ES-I3 (cell line): ENCODE data around the gene EPHA4.

Experiments
- H3K36me3 ChIP-seq: 2 replicates; pipeline ENCODE4 v1.6.1; 2013; ENCODE audit warnings: mild to moderate bottlenecking, low read length, control low read depth, moderate library complexity; ENCODE audit not compliant: insufficient read depth
- H3K4me1 ChIP-seq: 2 replicates; pipeline ENCODE4 v1.6.1; 2013; ENCODE audit warnings: mild to moderate bottlenecking, control low read depth, low read length; ENCODE audit not compliant: insufficient read depth
- H3K9ac ChIP-seq: 2 replicates; pipeline ENCODE4 v1.6.1; 2013; ENCODE audit warnings: low read depth, mild to moderate bottlenecking, low read length, moderate library complexity
- H3K9me3 ChIP-seq: 2 replicates; pipeline ENCODE4 v1.6.1; 2013; ENCODE audit warnings: mild to moderate bottlenecking, low read length, moderate library complexity; ENCODE audit not compliant: control insufficient read depth, insufficient read depth

EPHA4 gene

GRCh38 chr2:221572219-221572820, at the start of gene EPHA4:
TSS of gene EPHA4 (minus strand) at chr2:221572304. CDS start at chr2:221572248, 56 bp downstream.
- H3K36me3 ChIP-seq, result no peaks in the 10 kb centered on the region
- peak within 1 kb of the TSS; percentile 73 for H3K9ac ChIP-seq
- H3K9me3 ChIP-seq, result no peaks in the 10 kb centered on the region
- H3K4me1 ChIP-seq, result peaks cover 19% of the 10 kb centered on the region

- Histone ChIP-seq H3K9me3 (no peaks in the 10 kb centered on the region), H3K9ac (no peak overlapping the region), H3K4me1 (0 out of 2 replicates have a peak, but pooled peaks cover 3% of the 10 kb centered on the region), H3K36me3 (no peaks in the 10 kb centered on the region)
Measured at GRCh38 chr2:221618007-221618406, 45.9 kb upstream of the EPHA4 start.

GRCh38 chr2:221616561-221616960, 44.5 kb upstream of the EPHA4 start:
- 0 out of 2 replicates have a peak, but pooled peaks cover 3% of the 10 kb centered on the region for H3K4me1 ChIP-seq
- no peaks in the 10 kb centered on the region for H3K9me3 ChIP-seq
- no peak overlapping the region for H3K9ac ChIP-seq
- no peaks in the 10 kb centered on the region for H3K36me3 ChIP-seq

- H3K9ac ChIP-seq, result no peak overlapping the region
- H3K4me1 ChIP-seq, result 0 out of 2 replicates have a peak, but pooled peaks cover 8% of the 10 kb centered on the region
- H3K9me3 ChIP-seq, result no peaks in the 10 kb centered on the region
- H3K36me3 ChIP-seq, result no peaks in the 10 kb centered on the region
Measured at GRCh38 chr2:221614274-221614673, 42.2 kb upstream of the EPHA4 start.

- no peaks in the 10 kb centered on the region for H3K36me3 ChIP-seq
- 0 out of 2 replicates have a peak, but pooled peaks cover 8% of the 10 kb centered on the region for H3K4me1 ChIP-seq
- H3K9ac ChIP-seq, result no peak overlapping the region
- H3K9me3 ChIP-seq, result no peaks in the 10 kb centered on the region
Measured at GRCh38 chr2:221612800-221613199, 40.7 kb upstream of the EPHA4 start.

GRCh38 chr2:221612161-221612560, 40.1 kb upstream of the EPHA4 start:
- Histone ChIP-seq H3K36me3 (no peaks in the 10 kb centered on the region), H3K9ac (no peak overlapping the region), H3K4me1 (0 out of 2 replicates have a peak, but pooled peaks cover 8% of the 10 kb centered on the region), H3K9me3 (no peaks in the 10 kb centered on the region)

GRCh38 chr2:221610675-221611074, 38.6 kb upstream of the EPHA4 start:
- Histone ChIP-seq H3K9ac (no peak overlapping the region), H3K9me3 (no peaks in the 10 kb centered on the region), H3K36me3 (no peaks in the 10 kb centered on the region), H3K4me1 (peaks cover 13% of the 10 kb centered on the region; the same call in 1 of the 2 replicates)

GRCh38 chr2:221610255-221610654, 38.2 kb upstream of the EPHA4 start:
- Histone ChIP-seq H3K4me1 (peaks cover 13% of the 10 kb centered on the region; the same call in 1 of the 2 replicates), H3K9ac (no peak overlapping the region), H3K9me3 (no peaks in the 10 kb centered on the region), H3K36me3 (no peaks in the 10 kb centered on the region)

GRCh38 chr2:221608442-221608841, 36.3 kb upstream of the EPHA4 start:
- Histone ChIP-seq H3K4me1 (peaks cover 26% of the 10 kb centered on the region; the same call in 1 of the 2 replicates), H3K9ac (no peak overlapping the region), H3K36me3 (no peaks in the 10 kb centered on the region), H3K9me3 (no peaks in the 10 kb centered on the region)

- Histone ChIP-seq H3K9ac (no peak overlapping the region), H3K9me3 (no peaks in the 10 kb centered on the region), H3K4me1 (peaks cover 28% of the 10 kb centered on the region; the same call in 1 of the 2 replicates), H3K36me3 (no peaks in the 10 kb centered on the region)
Measured at GRCh38 chr2:221606424-221606823, 34.3 kb upstream of the EPHA4 start.

GRCh38 chr2:221605751-221606240, 33.7 kb upstream of the EPHA4 start:
- peaks cover 30% of the 10 kb centered on the region; the same call in 1 of the 2 replicates for H3K4me1 ChIP-seq

GRCh38 chr2:221602938-221603337, 30.8 kb upstream of the EPHA4 start:
- H3K4me1 ChIP-seq, result peaks cover 26% of the 10 kb centered on the region; the same call in 1 of the 2 replicates
- H3K9me3 ChIP-seq, result no peaks in the 10 kb centered on the region
- no peaks in the 10 kb centered on the region for H3K36me3 ChIP-seq
- H3K9ac ChIP-seq, result no peak overlapping the region

More at GRCh38 chr2:221605751-221606240, 33.7 kb upstream of the EPHA4 start:
- Histone ChIP-seq H3K9me3 (no peaks in the 10 kb centered on the region), H3K9ac (no peak overlapping the region), H3K36me3 (no peaks in the 10 kb centered on the region)

GRCh38 chr2:221601376-221601775, 29.3 kb upstream of the EPHA4 start:
- no peak overlapping the region for H3K9ac ChIP-seq
- peaks cover 26% of the 10 kb centered on the region; the same call in 1 of the 2 replicates for H3K4me1 ChIP-seq
- H3K9me3 ChIP-seq, result no peaks in the 10 kb centered on the region
- H3K36me3 ChIP-seq, result no peaks in the 10 kb centered on the region

- Histone ChIP-seq H3K9me3 (no peaks in the 10 kb centered on the region), H3K9ac (no peak overlapping the region), H3K4me1 (peaks cover 21% of the 10 kb centered on the region; the same call in 1 of the 2 replicates), H3K36me3 (no peaks in the 10 kb centered on the region)
Measured at GRCh38 chr2:221600388-221600787, 28.3 kb upstream of the EPHA4 start.

- H3K4me1 ChIP-seq, result no peaks in the 10 kb centered on the region
- H3K9ac ChIP-seq, result no peak overlapping the region
- no peaks in the 10 kb centered on the region for H3K9me3 ChIP-seq
- H3K36me3 ChIP-seq, result no peaks in the 10 kb centered on the region
Measured at GRCh38 chr2:221596192-221596591, 24.1 kb upstream of the EPHA4 start.
